Body of pancreas (tissue), 4 donors: Measurements from ENCODE around the gene PHETA1. TPM values are rescaled to one million over a fixed set of nuclear protein-coding genes. Genes with fewer than 3 reads are reported as not detected.

Experiments used
- ATAC-seq: fragments of 150-250 bp; one replicate; pipeline ENCODE4 v1.9.1; 2016
- DNase-seq, 4 donors: peaks; one replicate each; pipeline ENCODE4 v3.0.0-alpha.2; 2019
- H3K27ac ChIP-seq, 4 donors: fragments of 200-600 bp; sonication (generic); 1 replicate in 3 of 4; 2 replicates in 1 of 4; pipeline versions ENCODE4 v1.5.1 to v1.6.1; 2016 to 2019; ENCODE audit warnings: mild to moderate bottlenecking in 1 of 4, mixed read lengths in 1 of 4, moderate library complexity in 1 of 4
- H3K27me3 ChIP-seq, 2 donors: fragments of 200-600 bp; sonication (generic); one replicate each; pipeline ENCODE4 v1.6.0; 2016; ENCODE audit warnings: mild to moderate bottlenecking in 1 of 2
- H3K36me3 ChIP-seq, 2 donors: fragments of 200-600 bp; sonication (generic); replicated peaks in 1 of 2; 2 replicates each; pipeline ENCODE4 v1.5.1; 2016; ENCODE audit warnings: low read depth in 2 of 2; ENCODE audit not compliant: insufficient read depth in 1 of 2
- H3K4me1 ChIP-seq: fragments of 200-600 bp; sonication (generic); one replicate; pipeline ENCODE4 v1.6.0; 2016
- H3K4me3 ChIP-seq, 2 donors: fragments of 200-600 bp; sonication (generic); 1 replicate in 1 of 2; 2 replicates in 1 of 2; pipeline ENCODE4 v1.5.1; 2016 to 2019
- H3K9me3 ChIP-seq, 3 donors: fragments of 200-600 bp; sonication (generic); 1 replicate in 2 of 3; 2 replicates in 1 of 3; pipeline ENCODE4 v1.5.1; 2016
- POLR2A ChIP-seq, 3 donors: fragments of 450-650 bp; IDR thresholded peaks; one replicate each; pipeline ENCODE4 v1.6.1; 2016; ENCODE audit warnings: antibody characterized with exemption in 3 of 3, mild to moderate bottlenecking in 2 of 3
- WGBS, 2 donors: methylation state at CpG; one replicate each; pipeline ENCODE4 v1.1.5; 2017; 5-methylcytosine and 5-hydroxymethylcytosine counted together
- intact Hi-C: fragments of 100-400 bp; cut with DNase I; formaldehyde crosslinking; loops from one replicate; pipeline ENCODE4 v1.15.1; 2023
- total RNA-seq, 2 donors: library from RNA; depleted of rRNA; stranded (reverse); fragments of >200 nt; gene quantifications; one replicate each; pipeline ENCODE4 v1.1.0, GENCODE V29; 2016
- TF ChIP-seq, protein P1 (sequence below), 7 experiments: fragments of 450-650 bp in 4 of 7; fragments of 200-600 bp in 3 of 7; sonication (generic) in 3 of 7; IDR thresholded peaks; one replicate each; pipeline ENCODE4 v1.5.1; 2016 to 2019; ENCODE audit warnings: antibody characterized with exemption in 7 of 7

PHETA1 gene
- total RNA-seq, 2 donors from 2014 or later, result 20.4 to 31.4 TPM

DNA sequence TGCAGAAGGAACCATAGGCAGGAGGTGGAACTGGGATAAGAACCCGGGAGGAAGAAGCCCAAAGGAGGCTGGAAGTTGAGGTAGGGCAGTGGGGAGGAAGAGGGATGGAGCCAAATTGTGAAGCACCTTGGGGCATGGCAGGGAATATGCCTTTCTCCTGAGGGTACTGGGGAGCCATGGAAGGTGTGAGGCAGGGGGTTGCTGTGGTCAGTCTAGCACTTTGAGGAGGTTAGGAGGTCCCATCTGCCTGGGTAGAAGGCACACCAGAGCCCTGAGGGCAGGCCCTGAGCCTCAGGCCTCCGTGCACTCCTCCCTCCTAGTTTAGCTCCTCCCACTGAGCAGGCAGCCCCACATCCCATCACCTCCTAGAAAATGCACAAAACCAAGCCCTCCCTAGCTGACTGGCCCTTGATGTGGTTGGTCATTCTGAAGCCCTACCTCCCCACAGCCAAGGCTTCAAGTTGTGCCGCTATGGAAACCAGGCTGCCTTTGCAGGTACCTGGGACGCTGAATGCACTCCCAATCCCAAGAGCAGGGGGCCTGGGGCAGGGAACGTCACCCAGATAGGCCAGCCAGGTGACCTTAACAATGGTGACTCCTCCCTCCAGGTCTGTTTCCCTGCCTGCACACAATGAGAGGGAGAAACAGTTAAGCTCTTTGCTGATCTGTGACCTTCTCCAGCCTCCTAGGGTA is 15.1 kb downstream of the PHETA1 start:
- H3K27ac ChIP-seq, result no peak overlapping the region
- H3K4me1 ChIP-seq, result no peaks in the 10 kb centered on the region
- no peaks in the 10 kb centered on the region for H3K27me3 ChIP-seq
- no peak for DNase-seq
- H3K4me3 ChIP-seq, result no peak overlapping the region
- no peaks in the 10 kb centered on the region for H3K9me3 ChIP-seq
- no peak for TF ChIP-seq POLR2A (IDR thresholded peaks at IDR 0.05)
- TF ChIP-seq, protein P1, sequence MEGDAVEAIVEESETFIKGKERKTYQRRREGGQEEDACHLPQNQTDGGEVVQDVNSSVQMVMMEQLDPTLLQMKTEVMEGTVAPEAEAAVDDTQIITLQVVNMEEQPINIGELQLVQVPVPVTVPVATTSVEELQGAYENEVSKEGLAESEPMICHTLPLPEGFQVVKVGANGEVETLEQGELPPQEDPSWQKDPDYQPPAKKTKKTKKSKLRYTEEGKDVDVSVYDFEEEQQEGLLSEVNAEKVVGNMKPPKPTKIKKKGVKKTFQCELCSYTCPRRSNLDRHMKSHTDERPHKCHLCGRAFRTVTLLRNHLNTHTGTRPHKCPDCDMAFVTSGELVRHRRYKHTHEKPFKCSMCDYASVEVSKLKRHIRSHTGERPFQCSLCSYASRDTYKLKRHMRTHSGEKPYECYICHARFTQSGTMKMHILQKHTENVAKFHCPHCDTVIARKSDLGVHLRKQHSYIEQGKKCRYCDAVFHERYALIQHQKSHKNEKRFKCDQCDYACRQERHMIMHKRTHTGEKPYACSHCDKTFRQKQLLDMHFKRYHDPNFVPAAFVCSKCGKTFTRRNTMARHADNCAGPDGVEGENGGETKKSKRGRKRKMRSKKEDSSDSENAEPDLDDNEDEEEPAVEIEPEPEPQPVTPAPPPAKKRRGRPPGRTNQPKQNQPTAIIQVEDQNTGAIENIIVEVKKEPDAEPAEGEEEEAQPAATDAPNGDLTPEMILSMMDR (IDR thresholded peaks at IDR 0.05), result no peak
- intact Hi-C loops, result no loop called here
- H3K36me3 ChIP-seq, result no peaks in the 10 kb centered on the region
- no peak for ATAC-seq
- WGBS, 2 donors, result 68 to 80% methylated on average over 2 to 5 of the region's 5 CpGs

DNA sequence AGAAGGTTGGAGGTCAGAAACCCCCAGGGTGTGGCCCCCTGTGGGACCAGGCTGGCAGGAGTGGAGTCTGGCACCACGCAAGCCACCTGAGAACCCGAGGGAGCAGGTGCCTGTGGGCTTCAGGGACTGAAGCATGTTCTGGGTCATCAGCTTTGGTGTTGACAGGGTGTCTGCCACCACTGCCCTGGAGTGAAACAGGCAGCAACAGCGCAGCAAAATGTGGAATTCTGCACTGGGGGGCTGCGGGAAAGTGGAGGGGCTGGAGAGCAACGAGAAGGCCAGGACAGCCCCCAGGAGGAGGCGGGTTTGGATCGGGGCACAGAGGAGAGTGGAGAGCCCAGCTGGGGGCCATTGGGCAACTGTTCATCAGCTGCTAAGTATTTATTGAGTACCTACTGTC is 15.9 kb downstream of the PHETA1 start:
- Histone ChIP-seq H3K4me3 (no peak overlapping the region), H3K36me3 (no peaks in the 10 kb centered on the region), H3K4me1 (no peaks in the 10 kb centered on the region), H3K27me3 (no peaks in the 10 kb centered on the region), H3K27ac (no peak overlapping the region), H3K9me3 (no peaks in the 10 kb centered on the region)
- WGBS, 2 donors, result 83 to 94% methylated on average over 5 to 7 of the region's 7 CpGs
- DNase-seq (no peak), ATAC-seq (no peak)
- no peak for TF ChIP-seq POLR2A (IDR thresholded peaks at IDR 0.05)
- TF ChIP-seq, protein P1 (IDR thresholded peaks at IDR 0.05), result no peak
- intact Hi-C loops, result no loop called here

DNA sequence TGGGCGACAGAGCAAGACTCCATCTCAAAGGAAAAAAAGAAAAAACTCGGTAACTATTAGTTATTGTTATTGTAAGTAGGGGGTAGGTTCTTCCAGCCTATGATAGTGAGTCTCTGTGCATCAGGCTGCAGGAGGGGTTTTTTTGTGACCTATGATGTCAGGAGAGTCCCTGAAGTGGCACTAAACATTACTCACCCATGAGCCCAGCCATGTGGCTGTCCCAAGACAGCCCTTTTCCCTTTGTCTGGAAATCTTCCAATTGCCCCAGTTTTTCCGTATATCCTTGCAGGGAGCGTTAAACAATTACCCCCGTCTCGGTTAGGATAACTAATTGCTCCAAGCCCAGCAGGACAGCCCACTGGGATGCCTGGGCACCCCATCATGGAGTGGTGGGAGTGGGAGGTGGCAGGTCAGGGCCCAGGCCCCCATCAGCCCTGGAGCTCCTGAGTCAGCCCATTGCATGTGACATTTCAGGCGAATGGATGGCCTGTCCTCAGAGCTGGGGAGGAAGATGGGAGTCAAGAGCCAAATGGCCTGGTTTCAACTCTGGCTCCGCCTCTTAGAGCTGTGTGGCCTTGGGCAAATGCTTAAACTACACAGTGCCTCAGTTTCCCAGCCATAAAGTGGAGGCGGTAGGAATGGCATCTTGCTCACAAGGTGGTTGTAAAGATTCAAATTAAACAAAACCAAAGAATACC is 16.4 kb downstream of the PHETA1 start:
- no peaks in the 10 kb centered on the region for H3K36me3 ChIP-seq
- H3K4me3 ChIP-seq, result no peak overlapping the region
- H3K9me3 ChIP-seq, result no peaks in the 10 kb centered on the region
- ATAC-seq (no peak), DNase-seq (no peak)
- H3K4me1 ChIP-seq, result no peaks in the 10 kb centered on the region
- H3K27me3 ChIP-seq, result no peaks in the 10 kb centered on the region
- 76 to 85% methylated on average over 8 to 9 of the region's 9 CpGs for WGBS, 2 donors
- no peak overlapping the region for H3K27ac ChIP-seq
- intact Hi-C loops, result no loop called here
- TF ChIP-seq POLR2A (IDR thresholded peaks at IDR 0.05), result no peak
- TF ChIP-seq, protein P1 (IDR thresholded peaks at IDR 0.05), result no peak

DNA sequence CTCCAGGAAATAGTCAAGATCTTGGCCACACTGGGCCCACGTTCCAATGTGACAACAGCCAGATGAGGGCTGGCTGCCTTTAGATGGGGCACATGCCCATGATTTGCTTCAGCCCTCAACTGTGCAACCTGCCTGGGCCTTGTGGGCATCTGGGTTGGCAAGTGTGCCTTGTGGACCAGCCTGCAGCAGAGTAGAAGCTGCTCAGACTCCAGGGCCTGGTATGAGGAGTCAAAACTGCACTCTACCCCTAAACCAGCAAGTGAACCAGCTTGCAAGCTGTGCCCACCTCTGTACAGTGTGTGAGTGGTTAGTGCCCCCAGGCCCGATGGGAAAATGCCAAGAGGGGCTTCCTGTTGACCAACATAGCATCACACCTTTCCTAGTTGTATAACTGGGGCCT is 17.9 kb downstream of the PHETA1 start:
- H3K4me3 ChIP-seq, result no peak overlapping the region
- ATAC-seq, result no peak
- TF ChIP-seq, protein P1 (IDR thresholded peaks at IDR 0.05), result no peak
- TF ChIP-seq POLR2A (IDR thresholded peaks at IDR 0.05), result no peak
- WGBS, 2 donors, result 57 to 84% methylated on average over 1 to 2 of the region's 2 CpGs
- no peak for DNase-seq
- intact Hi-C loops, result no loop called here
- no peak overlapping the region for H3K27ac ChIP-seq
- H3K4me1 ChIP-seq, result no peaks in the 10 kb centered on the region
- H3K36me3 ChIP-seq, result no peaks in the 10 kb centered on the region
- no peaks in the 10 kb centered on the region for H3K27me3 ChIP-seq
- H3K9me3 ChIP-seq, result no peaks in the 10 kb centered on the region
